Inflammatory macrophage (primary cell): Measurements from ENCODE around the gene MYL1.

Experiments
- DNase-seq, 2 donors: peaks; one replicate each; pipeline ENCODE4 v3.0.0-alpha.2; 2020 to 2022
- total RNA-seq, 18 experiments: gene quantifications; one replicate each; lab custom pipeline; 2026; ENCODE audit warnings: mixed read lengths in 6 of 18, inconsistent platforms in 2 of 18; lab: John Stamatoyannopoulos, UW

The MYL1 gene
- total RNA-seq = 0 to 0.06 (median 0) reads per million in 18 experiments

DNA sequence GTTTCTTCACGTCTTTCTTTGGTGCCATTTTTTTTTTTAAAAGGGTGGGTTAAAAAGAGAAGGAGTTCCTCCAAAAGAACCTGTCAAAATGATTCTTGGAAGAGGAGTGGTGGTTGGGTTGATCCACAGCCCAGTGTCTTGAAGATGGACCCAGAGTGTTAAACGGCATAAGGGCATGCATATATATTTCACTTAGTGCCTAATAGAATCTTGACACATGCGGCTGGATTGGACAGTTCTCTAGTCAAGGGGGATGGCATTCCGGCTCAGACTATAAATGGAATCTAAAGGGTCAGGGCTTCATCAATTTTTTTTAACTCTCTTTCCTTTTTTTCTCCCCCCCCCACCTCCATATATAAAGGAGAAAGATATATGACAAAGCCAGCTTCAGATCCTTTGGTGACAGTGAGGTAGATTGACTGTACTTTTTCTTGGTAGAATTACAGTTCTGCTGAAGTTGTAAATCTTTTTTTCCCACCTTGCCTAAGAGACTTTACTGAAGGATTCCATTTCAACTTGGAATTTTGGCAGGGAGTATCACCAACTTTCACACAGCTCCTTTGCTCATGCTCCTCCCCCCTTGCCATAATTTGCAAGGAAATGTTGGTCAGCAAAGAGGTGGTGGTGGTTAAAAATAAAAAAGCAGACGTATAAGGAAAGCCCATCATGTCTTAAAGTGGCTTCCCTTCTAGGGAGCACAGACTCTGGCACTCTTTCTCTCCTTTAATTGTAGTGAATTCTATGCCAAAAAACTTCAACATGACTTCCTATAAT lies at the start of gene MYL1:
Gene MYL1, minus strand, starts transcription at position 160 of the 774 bp plus-strand sequence. Its CDS starts 132 bp downstream, at position 28.
- no peak for DNase-seq

GRCh38 chr2:210363876-210364275 lies 48.9 kb upstream of the MYL1 start:
- no peak for DNase-seq

DNA sequence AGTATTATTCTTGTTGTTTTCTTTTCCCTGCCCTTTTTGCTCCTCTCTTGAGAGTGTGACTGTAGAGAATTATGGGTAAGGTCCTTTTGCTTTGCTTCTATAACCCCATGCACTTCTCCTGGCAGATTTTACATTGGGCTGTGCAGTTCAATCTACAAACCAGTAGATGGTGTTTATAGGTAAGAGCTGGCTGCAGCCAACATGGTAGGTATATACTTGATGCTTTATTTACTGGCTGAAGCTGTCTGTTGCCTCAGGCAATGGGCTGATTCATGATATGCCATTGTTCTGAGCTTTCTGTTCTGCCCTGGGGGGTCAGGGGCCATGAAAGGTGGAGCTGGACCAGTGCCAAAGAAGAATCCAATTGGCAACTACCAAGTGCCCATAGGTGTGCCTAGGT lies 48.3 kb upstream of the MYL1 start:
- DNase-seq = no peak

- no peak for DNase-seq
These were observed 45.4 kb upstream of the MYL1 start for GRCh38 chr2:210360412-210360811.

DNA sequence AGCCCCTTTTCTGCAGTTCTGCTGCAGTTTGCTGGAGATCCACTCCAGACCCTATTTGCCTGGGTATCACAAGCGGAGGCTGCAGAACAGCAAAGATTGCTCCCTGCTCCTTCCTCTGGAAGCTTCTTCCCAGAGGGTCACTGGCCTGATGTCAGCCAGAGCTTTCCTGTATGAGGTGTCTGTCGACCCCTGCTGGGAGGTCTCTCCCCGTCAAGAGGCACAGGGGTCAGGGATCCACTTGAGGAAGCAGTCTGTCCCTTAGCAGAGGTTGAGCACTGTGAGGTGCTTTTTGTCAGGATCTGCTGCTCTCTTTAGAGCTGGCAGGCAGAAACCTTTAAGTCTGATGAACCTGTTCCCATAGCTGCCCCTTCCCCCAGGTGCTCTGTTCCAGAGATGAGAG lies 42.0 kb upstream of the MYL1 start:
- no peak for DNase-seq

DNA sequence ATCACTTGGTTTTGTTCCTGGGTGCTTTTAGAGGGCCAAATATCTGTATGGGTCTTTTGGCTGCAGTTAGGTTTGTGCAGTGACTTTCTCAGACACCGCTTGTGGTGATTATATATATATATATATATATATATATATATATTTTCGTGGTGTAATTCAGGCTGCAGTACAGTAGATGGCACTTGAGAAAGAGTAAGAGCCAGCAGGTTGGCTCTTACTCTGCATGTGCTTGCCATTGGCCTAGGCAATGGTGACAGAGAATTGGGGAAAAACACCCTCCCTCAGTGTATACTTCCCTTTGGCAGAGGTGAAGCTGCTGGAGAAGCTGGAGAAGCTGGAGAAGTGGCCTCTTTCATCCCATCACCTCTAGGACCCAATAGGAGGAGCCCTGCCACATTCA lies 22.2 kb upstream of the MYL1 start:
- DNase-seq = no peak

- DNase-seq = no peak
These were observed 9.9 kb upstream of the MYL1 start for GRCh38 chr2:210324906-210325305.

DNA sequence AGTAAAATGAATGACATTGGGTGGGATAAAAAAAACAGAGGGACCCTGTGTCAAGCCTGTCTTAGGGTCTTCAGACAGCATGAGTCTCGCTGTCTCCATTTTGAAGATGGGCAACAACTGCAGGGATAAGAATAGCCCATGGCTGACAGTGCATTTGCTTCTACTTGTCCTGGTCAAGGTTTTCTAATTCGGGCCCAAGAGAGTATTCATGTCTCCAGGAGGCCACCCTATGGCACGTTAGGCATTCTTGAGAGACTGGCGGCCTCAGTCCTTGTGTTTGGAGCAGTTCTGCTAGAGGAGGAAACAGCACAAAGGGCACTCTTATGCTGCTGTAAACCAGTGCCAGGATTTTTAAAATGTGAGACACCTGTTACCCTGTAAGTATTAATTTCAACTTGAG lies 9.5 kb upstream of the MYL1 start:
- DNase-seq = no peak

- no peak for DNase-seq
These were observed 8.0 kb upstream of the MYL1 start for GRCh38 chr2:210323003-210323402.

GRCh38 chr2:210318891-210319290 lies 3.9 kb upstream of the MYL1 start:
- DNase-seq = no peak

DNA sequence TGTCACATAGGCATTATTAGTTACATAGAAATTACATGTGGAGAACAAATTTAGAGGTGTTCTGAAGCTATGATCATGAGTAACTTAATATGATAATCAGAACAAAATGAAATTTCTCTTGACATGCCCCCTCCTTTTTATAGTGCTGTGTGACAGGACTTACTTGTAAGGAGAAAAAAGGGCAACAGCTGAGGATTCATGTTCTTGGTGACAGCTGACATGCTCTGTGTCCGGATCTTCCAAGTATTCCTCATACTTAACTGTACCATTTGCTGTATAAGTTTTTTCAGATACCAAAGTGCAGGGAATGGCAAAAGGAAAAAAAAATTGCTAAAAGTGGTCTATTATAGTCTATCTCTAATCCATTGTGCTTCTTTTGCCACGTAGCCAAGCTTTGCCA lies 3.5 kb upstream of the MYL1 start:
- DNase-seq = no peak

GRCh38 chr2:210310550-210310949 lies 4.4 kb downstream of the MYL1 start:
- no peak for DNase-seq

DNA sequence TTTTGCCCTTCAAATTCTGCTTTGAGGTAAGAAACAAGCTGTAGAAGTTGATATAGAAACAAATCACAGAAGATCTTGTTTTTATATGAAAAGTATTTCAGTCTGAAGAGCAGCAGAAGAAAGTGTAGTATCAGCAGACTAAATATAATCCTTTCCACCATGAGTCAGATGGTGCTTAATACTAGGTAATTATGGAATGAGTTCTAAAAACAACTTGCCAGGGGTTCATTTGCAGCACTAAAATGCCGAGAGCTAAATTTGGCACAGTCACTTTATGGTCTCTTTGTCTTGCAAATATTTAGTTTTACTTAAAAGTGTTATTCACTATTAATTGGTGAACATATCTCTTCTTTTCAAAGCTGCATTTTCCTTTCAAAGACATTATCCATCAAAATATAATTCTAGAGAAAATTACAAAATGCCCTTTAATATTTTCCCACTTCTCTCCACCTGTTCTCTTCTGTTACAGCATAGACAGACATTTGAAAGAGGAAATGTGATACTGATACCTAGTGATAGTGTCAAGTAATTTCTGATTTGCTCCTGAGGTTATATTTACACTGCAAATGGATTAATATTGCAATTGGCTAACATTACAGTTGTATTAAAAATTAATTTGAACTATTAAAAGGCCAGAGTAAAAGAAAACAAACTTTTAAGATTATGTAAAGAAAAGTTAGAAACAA lies 5.3 kb downstream of the MYL1 start:
- no peak for DNase-seq

GRCh38 chr2:210303498-210303897 lies 11.5 kb downstream of the MYL1 start:
- DNase-seq = no peak

GRCh38 chr2:210302326-210302725 lies 12.6 kb downstream of the MYL1 start:
- DNase-seq = no peak

- DNase-seq = no peak
These were observed 15.1 kb downstream of the MYL1 start for GRCh38 chr2:210299866-210300373.

DNA sequence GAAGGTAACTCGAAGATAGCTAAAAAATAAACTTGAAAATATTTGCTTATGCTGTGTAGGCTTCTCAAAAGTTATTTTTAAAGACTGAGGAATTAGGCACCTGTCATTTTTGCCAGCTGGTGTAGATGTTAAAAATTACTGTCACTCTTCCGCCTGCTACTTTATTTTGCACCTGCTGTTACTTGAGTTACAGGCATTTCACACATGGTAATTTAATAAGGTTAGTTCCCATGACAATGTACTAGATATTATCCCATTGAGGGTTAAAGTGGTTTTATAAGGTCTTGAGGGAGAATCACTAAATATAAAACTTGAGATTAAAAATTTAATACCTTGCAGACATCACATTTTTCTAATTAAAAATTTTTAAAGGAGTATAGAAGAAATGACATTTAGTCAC lies 26.6 kb downstream of the MYL1 start:
- no peak for DNase-seq

DNA sequence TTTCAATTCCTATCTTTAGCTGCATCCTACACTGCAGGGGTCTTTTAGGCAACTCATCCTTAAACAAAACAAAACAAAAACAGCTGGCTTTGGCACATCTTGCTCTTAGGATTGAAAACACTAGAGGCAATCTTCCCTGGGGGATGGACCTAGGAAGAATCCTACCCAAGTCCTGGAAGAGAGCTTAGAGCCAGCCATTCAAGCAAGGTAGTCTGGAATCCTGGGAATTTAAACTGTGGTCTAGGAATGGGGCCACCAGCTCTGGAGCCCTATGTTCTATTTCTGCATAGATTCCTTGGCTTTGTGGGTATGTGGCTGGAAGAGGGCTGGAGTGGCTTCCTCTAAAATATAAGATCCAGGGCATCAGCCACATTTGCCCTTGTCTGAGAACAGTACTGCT lies 27.7 kb downstream of the MYL1 start:
- DNase-seq = no peak

GRCh38 chr2:210286123-210286680 lies 28.8 kb downstream of the MYL1 start:
- DNase-seq = no peak

- no peak for DNase-seq
These were observed 37.8 kb downstream of the MYL1 start for GRCh38 chr2:210277133-210277532.

DNA sequence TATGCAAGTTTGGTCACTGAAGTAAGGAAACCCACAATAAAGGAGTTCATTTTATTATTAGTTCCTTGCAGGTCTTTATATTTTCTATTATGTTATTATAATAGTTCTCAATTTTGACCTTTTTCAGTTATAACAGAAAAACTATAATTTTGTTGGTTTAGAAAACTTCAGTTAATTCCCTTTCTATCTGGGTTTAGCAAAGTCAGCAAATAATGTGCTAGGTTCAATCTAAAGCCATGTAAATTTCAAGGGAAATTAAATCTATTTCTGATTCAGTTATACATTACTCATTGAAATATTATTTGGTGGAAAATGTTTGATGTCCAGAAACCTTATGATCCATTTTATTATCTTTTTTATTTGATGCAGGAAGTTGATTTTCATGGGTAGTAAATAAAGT lies 43.7 kb downstream of the MYL1 start:
- no peak for DNase-seq

- DNase-seq = no peak
These were observed 45.8 kb downstream of the MYL1 start for GRCh38 chr2:210269148-210269547.

DNA sequence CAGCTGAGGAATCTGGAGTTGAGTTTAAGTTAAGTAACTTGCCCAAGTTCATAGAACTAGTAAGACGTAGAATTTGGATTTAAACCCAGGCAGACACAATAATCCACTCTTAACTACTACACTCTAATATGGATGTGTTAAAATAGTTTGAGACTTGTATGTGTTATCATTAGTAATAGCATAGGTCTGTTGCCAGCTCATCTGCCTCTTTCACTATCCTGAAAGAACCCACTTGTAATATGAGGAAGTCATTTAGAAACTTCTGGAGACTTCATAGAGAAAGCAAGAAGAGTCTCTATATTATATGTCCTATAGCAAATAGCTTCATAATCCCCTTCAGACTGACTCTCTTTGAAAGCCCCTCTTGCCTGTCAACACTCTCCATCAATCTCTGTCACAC lies 46.7 kb downstream of the MYL1 start:
- DNase-seq = no peak

GRCh38 chr2:210267698-210268097 lies 47.3 kb downstream of the MYL1 start:
- DNase-seq = no peak
